C4-2B (cell line): ENCODE results near the gene INPP5B.
"Not testable (repeated sequence)": the region's sequence is repeated elsewhere in the genome, so short reads cannot be mapped to it uniquely, and the experiment has no call there.

Experiments used
- H3K27ac ChIP-seq: fragments of 450-650 bp; 2 replicates; pipeline ENCODE4 v1.5.1; 2017
- ZFX ChIP-seq: fragments of 450-650 bp; IDR thresholded peaks from 2 replicates; pipeline ENCODE4 v1.6.1; 2017
- TF ChIP-seq, protein P1 (sequence below): fragments of 450-650 bp; conservative IDR thresholded peaks from 2 replicates; pipeline ENCODE4 v1.5.1; 2017; ENCODE audit warnings: mild to moderate bottlenecking

INPP5B gene

GRCh38 chr1:37975083-37975482 is 28.2 kb upstream of the INPP5B start:
- TF ChIP-seq, protein P1, sequence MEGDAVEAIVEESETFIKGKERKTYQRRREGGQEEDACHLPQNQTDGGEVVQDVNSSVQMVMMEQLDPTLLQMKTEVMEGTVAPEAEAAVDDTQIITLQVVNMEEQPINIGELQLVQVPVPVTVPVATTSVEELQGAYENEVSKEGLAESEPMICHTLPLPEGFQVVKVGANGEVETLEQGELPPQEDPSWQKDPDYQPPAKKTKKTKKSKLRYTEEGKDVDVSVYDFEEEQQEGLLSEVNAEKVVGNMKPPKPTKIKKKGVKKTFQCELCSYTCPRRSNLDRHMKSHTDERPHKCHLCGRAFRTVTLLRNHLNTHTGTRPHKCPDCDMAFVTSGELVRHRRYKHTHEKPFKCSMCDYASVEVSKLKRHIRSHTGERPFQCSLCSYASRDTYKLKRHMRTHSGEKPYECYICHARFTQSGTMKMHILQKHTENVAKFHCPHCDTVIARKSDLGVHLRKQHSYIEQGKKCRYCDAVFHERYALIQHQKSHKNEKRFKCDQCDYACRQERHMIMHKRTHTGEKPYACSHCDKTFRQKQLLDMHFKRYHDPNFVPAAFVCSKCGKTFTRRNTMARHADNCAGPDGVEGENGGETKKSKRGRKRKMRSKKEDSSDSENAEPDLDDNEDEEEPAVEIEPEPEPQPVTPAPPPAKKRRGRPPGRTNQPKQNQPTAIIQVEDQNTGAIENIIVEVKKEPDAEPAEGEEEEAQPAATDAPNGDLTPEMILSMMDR: peak; percentile 83
- not testable (repeated sequence) for H3K27ac ChIP-seq

GRCh38 chr1:37974567-37974966 is 27.7 kb upstream of the INPP5B start:
- TF ChIP-seq ZFX: no peak
- TF ChIP-seq, protein P1: no peak
- no peak overlapping the region for H3K27ac ChIP-seq

DNA sequence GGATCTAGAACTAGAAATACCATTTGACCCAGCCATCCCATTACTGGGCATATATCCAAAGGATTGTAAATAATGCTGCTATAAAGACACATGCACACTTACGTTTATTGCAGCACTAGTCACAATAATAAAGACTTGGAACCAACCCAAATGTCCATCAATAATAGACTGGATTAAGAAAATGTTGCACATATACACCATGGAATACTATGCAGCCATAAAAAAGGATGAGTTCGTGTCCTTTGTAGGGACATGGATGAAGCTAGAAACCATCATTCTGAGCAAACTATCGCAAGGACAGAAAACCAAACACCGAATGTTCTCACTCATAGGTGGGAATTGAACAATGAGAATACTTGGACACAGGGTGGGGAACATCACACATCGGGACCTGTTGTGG is 26.8 kb upstream of the INPP5B start:
- H3K27ac ChIP-seq: not testable (repeated sequence)

- TF ChIP-seq, protein P1: no peak
- no peak for TF ChIP-seq ZFX
- H3K27ac ChIP-seq: no peak overlapping the region
These were observed 18.4 kb upstream of the INPP5B start for GRCh38 chr1:37965301-37965700.

- not testable (repeated sequence) for H3K27ac ChIP-seq
These were observed 17.3 kb upstream of the INPP5B start for GRCh38 chr1:37964106-37964505.

DNA sequence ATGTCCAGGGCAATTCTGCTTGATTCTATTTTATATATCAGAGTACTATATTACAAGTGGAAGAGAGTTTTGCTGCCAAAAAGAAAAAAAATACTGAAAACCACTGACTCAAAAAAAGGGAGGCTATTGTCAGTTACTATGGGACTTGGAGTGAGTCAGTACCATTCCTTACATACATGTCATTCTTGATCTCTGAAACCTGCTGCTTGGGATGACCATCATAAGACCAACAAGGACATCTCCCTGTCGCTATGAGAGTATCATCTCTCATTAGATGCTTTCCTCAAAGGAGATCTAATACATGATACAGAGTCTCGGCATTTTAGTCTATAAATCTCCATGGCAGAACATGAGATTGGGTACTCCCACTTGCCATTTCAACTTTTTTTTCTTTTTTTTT is 11.8 kb upstream of the INPP5B start:
- no peak overlapping the region for H3K27ac ChIP-seq
- TF ChIP-seq, protein P1: no peak
- TF ChIP-seq ZFX: no peak

DNA sequence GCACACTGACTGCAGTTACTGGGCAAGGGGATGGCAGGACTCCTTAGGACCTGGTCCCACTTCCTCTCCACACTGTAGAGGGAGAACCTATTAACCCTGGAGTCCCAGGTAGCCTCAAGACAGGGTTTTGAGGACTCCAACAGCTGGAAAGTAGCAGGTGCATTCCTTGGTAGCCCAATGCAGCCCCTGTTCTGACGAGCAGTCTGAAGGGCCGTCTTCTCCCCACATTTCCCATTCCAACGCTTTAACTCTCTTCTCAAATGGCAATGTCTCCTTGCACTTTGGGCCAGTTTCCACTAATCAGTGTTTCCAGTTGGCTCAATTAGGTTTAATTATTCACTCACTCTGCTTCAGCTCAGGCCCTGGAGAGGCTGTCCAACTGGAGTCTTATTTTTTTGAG is 8.8 kb upstream of the INPP5B start:
- TF ChIP-seq ZFX: no peak
- TF ChIP-seq, protein P1: no peak
- no peak overlapping the region for H3K27ac ChIP-seq

DNA sequence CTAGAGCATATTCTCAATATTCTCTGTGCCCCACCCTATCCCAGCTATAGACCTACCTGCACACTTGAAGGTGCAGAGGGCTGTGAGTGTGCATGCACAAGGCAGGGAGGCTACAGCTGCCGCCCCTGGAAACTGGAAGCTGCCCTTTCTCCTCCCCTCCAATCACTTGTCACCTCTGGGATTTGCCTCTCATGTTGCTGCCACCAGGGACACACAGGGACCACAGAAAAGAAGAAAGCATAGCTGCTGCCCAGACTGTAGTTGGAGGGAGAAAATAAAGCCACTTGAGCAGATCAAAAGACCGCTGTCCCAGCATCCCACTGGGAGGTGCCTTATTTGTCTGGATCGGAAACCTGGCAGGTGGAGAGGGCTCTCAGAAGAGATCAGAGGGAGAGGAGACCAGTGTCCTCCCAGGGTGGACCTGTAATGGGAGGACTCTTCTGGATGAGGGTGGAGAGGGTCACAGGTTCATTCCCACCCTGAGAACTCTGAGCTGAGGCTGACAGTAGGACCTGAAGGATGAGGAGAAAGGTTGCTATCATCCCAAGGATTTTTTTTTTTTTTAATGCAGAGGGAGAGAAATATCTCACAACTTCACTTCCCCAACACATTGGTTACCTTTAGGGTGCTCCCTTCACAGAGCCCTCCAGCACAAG is 7.6 kb upstream of the INPP5B start:
- no peak overlapping the region for H3K27ac ChIP-seq
- TF ChIP-seq ZFX: no peak
- TF ChIP-seq, protein P1: no peak
